HepG2 (cell line): ENCODE measurements around the gene FKBP1B. TPM values are rescaled to one million over a fixed set of nuclear protein-coding genes. Genes with fewer than 3 reads are reported as not detected.
A peak's percentile ranks its signal among the peaks of the same experiment; 100 is the strongest.

Experiments used
- ATAD3A ChIP-seq: sonication (generic); formaldehyde crosslinking; IDR thresholded peaks from 2 replicates; pipeline ENCODE4 v1.4.0; 2020; ENCODE audit warnings: missing genetic modification reagents
- GATAD2A ChIP-seq: IDR thresholded peaks from 2 replicates; pipeline ENCODE4 v1.6.1; 2016
- NR3C1 ChIP-seq: sonication (generic); formaldehyde crosslinking; IDR thresholded peaks from 2 replicates; pipeline ENCODE4 v1.4.0; 2020; ENCODE audit warnings: missing genetic modification reagents
- REL ChIP-seq: sonication (generic); formaldehyde crosslinking; conservative IDR thresholded peaks from 2 replicates; pipeline ENCODE4 v1.8.0; 2022; ENCODE audit warnings: mild to moderate bottlenecking, missing genetic modification reagents, moderate library complexity
- RXRB ChIP-seq: IDR thresholded peaks from 2 replicates; pipeline ENCODE4 v1.6.1; 2016; ENCODE audit warnings: borderline replicate concordance, missing genetic modification reagents, missing compliant biosample characterization
- SP1 ChIP-seq, 2 experiments: fragments of 450-650 bp in 1 of 2; sonication (generic) in 1 of 2; formaldehyde crosslinking in 1 of 2; IDR thresholded peaks; 2 replicates each; pipeline versions ENCODE4 v1.4.0 to v1.6.1; 2016 to 2020; ENCODE audit warnings: missing genetic modification reagents in 1 of 2
- ZNF577 ChIP-seq: sonication (generic); formaldehyde crosslinking; IDR thresholded peaks from 2 replicates; pipeline ENCODE4 v1.4.0; 2020; ENCODE audit warnings: mild to moderate bottlenecking, low read depth, missing genetic modification reagents, borderline replicate concordance
- ZNF619 ChIP-seq: sonication (generic); formaldehyde crosslinking; IDR thresholded peaks from 2 replicates; pipeline ENCODE4 v1.4.0; 2020; ENCODE audit warnings: mild to moderate bottlenecking, missing genetic modification reagents
- polyA plus RNA-seq, 8 experiments: library from polyadenylated mRNA; depleted of rRNA in 3 of 8; stranded (reverse) in 7 of 8; unstranded in 1 of 8; fragments of >200 nt; fragmentation: Illumina TruSeq in 4 of 8; extraction: Trizol in 4 of 8; gene quantifications; 2 replicates each; pipeline versions ENCODE4 v1.2.1 to v1.2.3, GENCODE V29; 2011 to 2016; ENCODE audit warnings: low read depth in 4 of 8, missing spikeins in 1 of 8, mixed read lengths in 1 of 8; ENCODE audit not compliant: insufficient read depth in 1 of 8
- total RNA-seq, 5 experiments: library from RNA; depleted of rRNA; stranded (reverse); fragments of >200 nt; fragmentation: Illumina TruSeq; extraction: Trizol; gene quantifications; 2 replicates each; pipeline ENCODE4 v1.2.3, GENCODE V29; 2016; ENCODE audit warnings: low read depth in 1 of 5
- TF ChIP-seq, protein P1 (sequence below): sonication (generic); formaldehyde crosslinking; IDR thresholded peaks from 2 replicates; pipeline ENCODE4 v1.4.0; 2020; ENCODE audit warnings: missing genetic modification reagents
- TF ChIP-seq, protein P2 (sequence below): sonication (generic); formaldehyde crosslinking; IDR thresholded peaks from 2 replicates; pipeline ENCODE4 v1.4.0; 2020; ENCODE audit warnings: missing genetic modification reagents
- TF ChIP-seq, protein P3 (sequence below): sonication (generic); formaldehyde crosslinking; IDR thresholded peaks from 2 replicates; pipeline ENCODE4 v1.5.0; 2020; ENCODE audit warnings: missing genetic modification reagents, mild to moderate bottlenecking, borderline replicate concordance
- TF ChIP-seq, protein P4 (sequence below): sonication (generic); formaldehyde crosslinking; IDR thresholded peaks from 2 replicates; pipeline ENCODE4 v1.4.0; 2020; ENCODE audit warnings: low read depth, missing genetic modification reagents
- TF ChIP-seq, protein P5 (sequence below), 2 experiments: IDR thresholded peaks; 2 replicates each; pipeline ENCODE4 v1.6.1; 2011 to 2012; ENCODE audit warnings: low read length in 2 of 2, borderline replicate concordance in 1 of 2, low read depth in 1 of 2, mild to moderate bottlenecking in 1 of 2, moderate library complexity in 1 of 2

FKBP1B gene
- total and polyA plus RNA-seq, 2 of the 13 experiments (the other 11 are each of a cell fraction or from before 2014, with no cell fraction given): 35.2 to 96.3 TPM

DNA sequence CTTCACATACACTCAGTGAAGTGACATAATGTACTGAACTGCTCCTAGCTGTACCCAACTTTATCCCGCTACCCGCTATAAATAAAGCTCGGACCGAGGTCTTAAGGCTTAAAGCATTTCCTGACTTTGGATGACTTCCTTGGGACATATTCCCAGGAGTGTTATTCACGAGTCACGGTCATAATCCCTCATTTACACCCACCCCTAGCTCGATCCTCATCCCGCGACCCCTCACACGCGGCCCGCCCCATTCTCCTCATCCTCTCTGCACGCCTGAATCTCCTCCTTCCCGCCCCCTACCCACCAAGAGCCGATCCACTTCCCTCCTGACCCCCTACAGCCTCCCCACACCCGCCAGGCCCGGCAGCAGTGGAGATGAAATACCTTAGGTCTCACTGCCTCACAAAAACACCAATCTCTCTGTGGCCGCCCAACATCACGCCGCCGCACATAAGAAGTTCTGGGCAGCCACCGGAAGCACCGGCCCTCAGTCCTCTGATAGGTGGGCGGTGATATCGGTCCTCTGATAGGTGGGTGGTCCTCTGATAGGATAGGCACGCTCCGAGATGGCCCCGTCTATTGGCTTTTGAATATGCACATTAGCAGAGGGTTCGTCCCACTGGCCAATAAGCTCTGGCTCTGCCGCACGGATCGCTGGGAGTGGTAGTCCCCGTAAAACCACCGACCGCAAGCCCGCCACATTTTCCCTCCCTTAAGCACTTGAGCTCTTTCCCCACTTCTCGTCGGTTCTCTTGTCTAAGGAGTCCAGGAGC lies 2.4 kb upstream of the FKBP1B start, which contains the start of gene WDCP (continued):
- TF ChIP-seq, protein P1, sequence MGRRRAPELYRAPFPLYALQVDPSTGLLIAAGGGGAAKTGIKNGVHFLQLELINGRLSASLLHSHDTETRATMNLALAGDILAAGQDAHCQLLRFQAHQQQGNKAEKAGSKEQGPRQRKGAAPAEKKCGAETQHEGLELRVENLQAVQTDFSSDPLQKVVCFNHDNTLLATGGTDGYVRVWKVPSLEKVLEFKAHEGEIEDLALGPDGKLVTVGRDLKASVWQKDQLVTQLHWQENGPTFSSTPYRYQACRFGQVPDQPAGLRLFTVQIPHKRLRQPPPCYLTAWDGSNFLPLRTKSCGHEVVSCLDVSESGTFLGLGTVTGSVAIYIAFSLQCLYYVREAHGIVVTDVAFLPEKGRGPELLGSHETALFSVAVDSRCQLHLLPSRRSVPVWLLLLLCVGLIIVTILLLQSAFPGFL (CRISPR knock-in tag): no peak
- TF ChIP-seq, protein P2, sequence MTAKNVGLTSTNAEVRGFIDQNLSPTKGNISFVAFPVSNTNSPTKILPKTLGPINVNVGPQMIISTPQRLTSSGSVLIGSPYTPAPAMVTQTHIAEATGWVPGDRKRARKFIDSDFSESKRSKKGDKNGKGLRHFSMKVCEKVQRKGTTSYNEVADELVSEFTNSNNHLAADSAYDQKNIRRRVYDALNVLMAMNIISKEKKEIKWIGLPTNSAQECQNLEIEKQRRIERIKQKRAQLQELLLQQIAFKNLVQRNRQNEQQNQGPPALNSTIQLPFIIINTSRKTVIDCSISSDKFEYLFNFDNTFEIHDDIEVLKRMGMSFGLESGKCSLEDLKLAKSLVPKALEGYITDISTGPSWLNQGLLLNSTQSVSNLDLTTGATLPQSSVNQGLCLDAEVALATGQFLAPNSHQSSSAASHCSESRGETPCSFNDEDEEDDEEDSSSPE (CRISPR knock-in tag): peak; percentile 92
- 0 out of 2 replicates have a peak, but pooled peaks have one; percentile 13 for TF ChIP-seq RXRB (CRISPR knock-in tag)
- TF ChIP-seq ZNF577 (CRISPR knock-in tag): no peak
- no peak for TF ChIP-seq REL (CRISPR knock-in tag)
- TF ChIP-seq ATAD3A (CRISPR knock-in tag): no peak
- TF ChIP-seq, protein P3, sequence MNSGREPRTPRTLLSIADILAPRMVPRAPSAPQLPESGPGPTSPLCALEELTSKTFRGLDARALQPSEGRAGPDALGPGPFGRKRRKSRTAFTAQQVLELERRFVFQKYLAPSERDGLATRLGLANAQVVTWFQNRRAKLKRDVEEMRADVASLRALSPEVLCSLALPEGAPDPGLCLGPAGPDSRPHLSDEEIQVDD (CRISPR knock-in tag): no peak
- TF ChIP-seq NR3C1 (CRISPR knock-in tag): no peak
- TF ChIP-seq, protein P4, sequence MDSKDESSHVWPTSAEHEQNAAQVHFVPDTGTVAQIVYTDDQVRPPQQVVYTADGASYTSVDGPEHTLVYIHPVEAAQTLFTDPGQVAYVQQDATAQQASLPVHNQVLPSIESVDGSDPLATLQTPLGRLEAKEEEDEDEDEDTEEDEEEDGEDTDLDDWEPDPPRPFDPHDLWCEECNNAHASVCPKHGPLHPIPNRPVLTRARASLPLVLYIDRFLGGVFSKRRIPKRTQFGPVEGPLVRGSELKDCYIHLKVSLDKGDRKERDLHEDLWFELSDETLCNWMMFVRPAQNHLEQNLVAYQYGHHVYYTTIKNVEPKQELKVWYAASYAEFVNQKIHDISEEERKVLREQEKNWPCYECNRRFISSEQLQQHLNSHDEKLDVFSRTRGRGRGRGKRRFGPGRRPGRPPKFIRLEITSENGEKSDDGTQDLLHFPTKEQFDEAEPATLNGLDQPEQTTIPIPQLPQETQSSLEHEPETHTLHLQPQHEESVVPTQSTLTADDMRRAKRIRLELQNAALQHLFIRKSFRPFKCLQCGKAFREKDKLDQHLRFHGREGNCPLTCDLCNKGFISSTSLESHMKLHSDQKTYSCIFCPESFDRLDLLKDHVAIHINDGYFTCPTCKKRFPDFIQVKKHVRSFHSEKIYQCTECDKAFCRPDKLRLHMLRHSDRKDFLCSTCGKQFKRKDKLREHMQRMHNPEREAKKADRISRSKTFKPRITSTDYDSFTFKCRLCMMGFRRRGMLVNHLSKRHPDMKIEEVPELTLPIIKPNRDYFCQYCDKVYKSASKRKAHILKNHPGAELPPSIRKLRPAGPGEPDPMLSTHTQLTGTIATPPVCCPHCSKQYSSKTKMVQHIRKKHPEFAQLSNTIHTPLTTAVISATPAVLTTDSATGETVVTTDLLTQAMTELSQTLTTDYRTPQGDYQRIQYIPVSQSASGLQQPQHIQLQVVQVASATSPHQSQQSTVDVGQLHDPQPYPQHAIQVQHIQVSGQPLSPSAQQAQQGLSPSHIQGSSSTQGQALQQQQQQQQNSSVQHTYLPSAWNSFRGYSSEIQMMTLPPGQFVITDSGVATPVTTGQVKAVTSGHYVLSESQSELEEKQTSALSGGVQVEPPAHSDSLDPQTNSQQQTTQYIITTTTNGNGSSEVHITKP: 0 out of 2 replicates have a peak, but pooled peaks have one; percentile 16
- peak; percentile 44; the same call in 1 of the 2 replicates for TF ChIP-seq ZNF619 (CRISPR knock-in tag)
- no peak for TF ChIP-seq SP1 (IDR thresholded peaks at IDR 0.05)
- no peak; the same call in 1 of the 2 replicates for TF ChIP-seq SP1 (CRISPR knock-in tag; IDR thresholded peaks at IDR 0.05)
- TF ChIP-seq GATAD2A (CRISPR knock-in tag): peak; percentile 49
- TF ChIP-seq, protein P5, sequence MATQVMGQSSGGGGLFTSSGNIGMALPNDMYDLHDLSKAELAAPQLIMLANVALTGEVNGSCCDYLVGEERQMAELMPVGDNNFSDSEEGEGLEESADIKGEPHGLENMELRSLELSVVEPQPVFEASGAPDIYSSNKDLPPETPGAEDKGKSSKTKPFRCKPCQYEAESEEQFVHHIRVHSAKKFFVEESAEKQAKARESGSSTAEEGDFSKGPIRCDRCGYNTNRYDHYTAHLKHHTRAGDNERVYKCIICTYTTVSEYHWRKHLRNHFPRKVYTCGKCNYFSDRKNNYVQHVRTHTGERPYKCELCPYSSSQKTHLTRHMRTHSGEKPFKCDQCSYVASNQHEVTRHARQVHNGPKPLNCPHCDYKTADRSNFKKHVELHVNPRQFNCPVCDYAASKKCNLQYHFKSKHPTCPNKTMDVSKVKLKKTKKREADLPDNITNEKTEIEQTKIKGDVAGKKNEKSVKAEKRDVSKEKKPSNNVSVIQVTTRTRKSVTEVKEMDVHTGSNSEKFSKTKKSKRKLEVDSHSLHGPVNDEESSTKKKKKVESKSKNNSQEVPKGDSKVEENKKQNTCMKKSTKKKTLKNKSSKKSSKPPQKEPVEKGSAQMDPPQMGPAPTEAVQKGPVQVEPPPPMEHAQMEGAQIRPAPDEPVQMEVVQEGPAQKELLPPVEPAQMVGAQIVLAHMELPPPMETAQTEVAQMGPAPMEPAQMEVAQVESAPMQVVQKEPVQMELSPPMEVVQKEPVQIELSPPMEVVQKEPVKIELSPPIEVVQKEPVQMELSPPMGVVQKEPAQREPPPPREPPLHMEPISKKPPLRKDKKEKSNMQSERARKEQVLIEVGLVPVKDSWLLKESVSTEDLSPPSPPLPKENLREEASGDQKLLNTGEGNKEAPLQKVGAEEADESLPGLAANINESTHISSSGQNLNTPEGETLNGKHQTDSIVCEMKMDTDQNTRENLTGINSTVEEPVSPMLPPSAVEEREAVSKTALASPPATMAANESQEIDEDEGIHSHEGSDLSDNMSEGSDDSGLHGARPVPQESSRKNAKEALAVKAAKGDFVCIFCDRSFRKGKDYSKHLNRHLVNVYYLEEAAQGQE (IDR thresholded peaks at IDR 0.05; ENCODE audit: borderline replicate concordance in 1 of 2, low read depth in 1 of 2, low read length in 2 of 2): peak in 1 of 2 experiments; percentile 61; a peak in 1 of 4 replicates
